Vagina (tissue), 2 donors: ENCODE measurements around the gene NID2. TPM values are rescaled to one million over a fixed set of nuclear protein-coding genes. Genes with fewer than 3 reads are reported as not detected.

Experiments used
- DNase-seq, 2 donors: peaks; one replicate each; pipeline ENCODE4 v3.0.0-alpha.2; 2017; ENCODE audit errors: extremely low spot score in 2 of 2
- H3K27ac ChIP-seq: fragments of 200-600 bp; sonication (generic); one replicate; pipeline ENCODE4 v1.5.1; 2019
- H3K27me3 ChIP-seq: fragments of 200-600 bp; sonication (generic); one replicate; pipeline ENCODE4 v1.5.1; 2019
- H3K36me3 ChIP-seq, 2 donors: fragments of 200-600 bp; sonication (generic); one replicate each; pipeline ENCODE4 v1.5.1; 2017 to 2019
- H3K4me1 ChIP-seq: fragments of 200-600 bp; sonication (generic); one replicate; pipeline ENCODE4 v1.5.1; 2019
- H3K4me3 ChIP-seq, 2 donors: fragments of 200-600 bp; sonication (generic); 1 replicate in 1 of 2; 2 replicates in 1 of 2; pipeline ENCODE4 v1.5.1; 2016 to 2019
- H3K9me3 ChIP-seq: fragments of 200-600 bp; sonication (generic); one replicate; pipeline ENCODE4 v1.5.1; 2019
- CTCF ChIP-seq, 3 experiments: fragments of 450-650 bp in 2 of 3; fragments of 200-600 bp in 1 of 3; sonication (generic) in 1 of 3; IDR thresholded peaks; one replicate each; pipeline ENCODE4 v1.5.1; 2017 to 2019; ENCODE audit warnings: antibody characterized with exemption in 3 of 3, mild to moderate bottlenecking in 2 of 3, moderate library complexity in 2 of 3
- POLR2A ChIP-seq, 2 donors: fragments of 450-650 bp; IDR thresholded peaks; one replicate each; pipeline ENCODE4 v1.6.1; 2017; ENCODE audit warnings: antibody characterized with exemption in 2 of 2, mild to moderate bottlenecking in 2 of 2, moderate library complexity in 2 of 2
- POLR2AphosphoS5 ChIP-seq, 2 donors: sonication (generic); formaldehyde crosslinking; IDR thresholded peaks; one replicate each; pipeline ENCODE4 v1.9.0; 2017; ENCODE audit warnings: antibody characterized with exemption in 2 of 2, mild to moderate bottlenecking in 2 of 2, low read depth in 1 of 2; ENCODE audit not compliant: insufficient read depth in 1 of 2
- intact Hi-C: fragments of 100-400 bp; cut with DNase I; formaldehyde crosslinking; loops from one replicate; pipeline ENCODE4 v1.15.1; 2023
- total RNA-seq: library from RNA; depleted of rRNA; stranded (reverse); fragments of >200 nt; gene quantifications from one replicate; pipeline ENCODE4 v1.2.3, GENCODE V29; 2016

The NID2 gene
- total RNA-seq, 1 donor from 2014 or later: 20.1 TPM

GRCh38 chr14:52052288-52052943, 16.4 kb downstream of the NID2 start:
- no peak for TF ChIP-seq POLR2A (IDR thresholded peaks at IDR 0.05)
- TF ChIP-seq POLR2AphosphoS5 (IDR thresholded peaks at IDR 0.05; ENCODE audit: insufficient read depth in 1 of 2, low read depth in 1 of 2): peak in 1 of 2 donors; percentile 19
- no peak for TF ChIP-seq CTCF (IDR thresholded peaks at IDR 0.05)
- Histone ChIP-seq H3K27ac (peak overlapping the region; percentile 44), H3K4me3 (no peak overlapping the region), H3K4me1 (peaks cover 34% of the 10 kb centered on the region), H3K36me3 (no peaks in the 10 kb centered on the region), H3K27me3 (no peaks in the 10 kb centered on the region), H3K9me3 (no peaks in the 10 kb centered on the region)
- peak in 1 of 2 donors; percentile 86 for DNase-seq
- intact Hi-C loops: no loop called here

GRCh38 chr14:52051871-52052270, 17.0 kb downstream of the NID2 start:
- DNase-seq: no peak
- H3K4me3 ChIP-seq: no peak overlapping the region
- H3K36me3 ChIP-seq: no peaks in the 10 kb centered on the region
- intact Hi-C loops: no loop called here
- H3K27ac ChIP-seq: peak overlapping the region; percentile 44
- TF ChIP-seq CTCF (IDR thresholded peaks at IDR 0.05) (no peak), POLR2AphosphoS5 (IDR thresholded peaks at IDR 0.05; ENCODE audit: insufficient read depth in 1 of 2, low read depth in 1 of 2) (no peak), POLR2A (IDR thresholded peaks at IDR 0.05) (no peak)
- H3K9me3 ChIP-seq: no peaks in the 10 kb centered on the region
- H3K4me1 ChIP-seq: peaks cover 34% of the 10 kb centered on the region
- H3K27me3 ChIP-seq: no peaks in the 10 kb centered on the region

- Histone ChIP-seq H3K9me3 (no peaks in the 10 kb centered on the region), H3K36me3 (no peaks in the 10 kb centered on the region), H3K27ac (peak overlapping the region; percentile 44), H3K4me3 (no peak overlapping the region), H3K4me1 (peaks cover 34% of the 10 kb centered on the region), H3K27me3 (no peaks in the 10 kb centered on the region)
- peak in 1 of 2 donors; percentile 70 for DNase-seq
- TF ChIP-seq POLR2A (IDR thresholded peaks at IDR 0.05): no peak
- no peak for TF ChIP-seq POLR2AphosphoS5 (IDR thresholded peaks at IDR 0.05; ENCODE audit: insufficient read depth in 1 of 2, low read depth in 1 of 2)
- TF ChIP-seq CTCF (IDR thresholded peaks at IDR 0.05): no peak
- intact Hi-C loops: no loop called here
These were observed 17.6 kb downstream of the NID2 start for GRCh38 chr14:52051251-52051650.

- no peaks in the 10 kb centered on the region for H3K9me3 ChIP-seq
- H3K4me1 ChIP-seq: peaks cover 43% of the 10 kb centered on the region
- TF ChIP-seq POLR2A (IDR thresholded peaks at IDR 0.05): no peak
- TF ChIP-seq POLR2AphosphoS5 (IDR thresholded peaks at IDR 0.05; ENCODE audit: insufficient read depth in 1 of 2, low read depth in 1 of 2): no peak
- no peak for TF ChIP-seq CTCF (IDR thresholded peaks at IDR 0.05)
- no peak overlapping the region for H3K27ac ChIP-seq
- intact Hi-C loops: no loop called here
- no peak for DNase-seq
- H3K4me3 ChIP-seq: no peak overlapping the region
- H3K27me3 ChIP-seq: no peaks in the 10 kb centered on the region
- H3K36me3 ChIP-seq: no peaks in the 10 kb centered on the region
These were observed 18.9 kb downstream of the NID2 start for GRCh38 chr14:52049721-52050588.

GRCh38 chr14:52049271-52049670, 19.6 kb downstream of the NID2 start:
- Histone ChIP-seq H3K4me1 (peaks cover 43% of the 10 kb centered on the region), H3K4me3 (no peak overlapping the region), H3K27ac (no peak overlapping the region), H3K27me3 (no peaks in the 10 kb centered on the region), H3K9me3 (no peaks in the 10 kb centered on the region), H3K36me3 (no peaks in the 10 kb centered on the region)
- TF ChIP-seq POLR2AphosphoS5 (IDR thresholded peaks at IDR 0.05; ENCODE audit: insufficient read depth in 1 of 2, low read depth in 1 of 2): no peak
- no peak for TF ChIP-seq CTCF (IDR thresholded peaks at IDR 0.05)
- TF ChIP-seq POLR2A (IDR thresholded peaks at IDR 0.05): no peak
- intact Hi-C loops: no loop called here
- DNase-seq: no peak
